GM12874 (cell line): ENCODE data around the gene MYO3B.

Experiments
- TF ChIP-seq, protein P1 (sequence below): IDR thresholded peaks from 2 replicates; pipeline ENCODE4 v1.5.1; 2011; ENCODE audit warnings: low read depth, mild to moderate bottlenecking, control low read depth, low read length, moderate library complexity; ENCODE audit not compliant: insufficient read depth

MYO3B gene

GRCh38 chr2:170477630-170478029 is 299.7 kb downstream of the MYO3B start:
- TF ChIP-seq, protein P1, sequence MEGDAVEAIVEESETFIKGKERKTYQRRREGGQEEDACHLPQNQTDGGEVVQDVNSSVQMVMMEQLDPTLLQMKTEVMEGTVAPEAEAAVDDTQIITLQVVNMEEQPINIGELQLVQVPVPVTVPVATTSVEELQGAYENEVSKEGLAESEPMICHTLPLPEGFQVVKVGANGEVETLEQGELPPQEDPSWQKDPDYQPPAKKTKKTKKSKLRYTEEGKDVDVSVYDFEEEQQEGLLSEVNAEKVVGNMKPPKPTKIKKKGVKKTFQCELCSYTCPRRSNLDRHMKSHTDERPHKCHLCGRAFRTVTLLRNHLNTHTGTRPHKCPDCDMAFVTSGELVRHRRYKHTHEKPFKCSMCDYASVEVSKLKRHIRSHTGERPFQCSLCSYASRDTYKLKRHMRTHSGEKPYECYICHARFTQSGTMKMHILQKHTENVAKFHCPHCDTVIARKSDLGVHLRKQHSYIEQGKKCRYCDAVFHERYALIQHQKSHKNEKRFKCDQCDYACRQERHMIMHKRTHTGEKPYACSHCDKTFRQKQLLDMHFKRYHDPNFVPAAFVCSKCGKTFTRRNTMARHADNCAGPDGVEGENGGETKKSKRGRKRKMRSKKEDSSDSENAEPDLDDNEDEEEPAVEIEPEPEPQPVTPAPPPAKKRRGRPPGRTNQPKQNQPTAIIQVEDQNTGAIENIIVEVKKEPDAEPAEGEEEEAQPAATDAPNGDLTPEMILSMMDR = no peak

DNA sequence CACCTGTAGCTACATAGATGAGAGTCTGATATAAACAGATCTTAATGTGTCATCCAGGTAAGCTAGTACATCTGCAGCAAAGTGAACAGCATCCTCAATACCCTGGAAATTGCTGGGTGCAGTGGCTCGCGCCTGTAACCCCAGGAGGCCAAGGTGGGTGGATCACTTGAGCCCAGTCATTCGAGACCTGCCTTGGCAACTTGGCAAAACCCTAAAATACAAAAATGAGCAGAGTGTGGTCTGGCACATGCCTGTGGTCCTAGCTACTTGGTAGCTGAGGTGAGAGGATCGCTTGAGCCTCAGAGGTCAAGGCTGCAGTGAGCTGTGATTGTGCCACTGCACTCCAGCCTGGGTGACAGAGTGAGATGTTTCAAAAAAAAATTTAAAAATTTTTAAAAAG is 303.3 kb downstream of the MYO3B start:
- TF ChIP-seq, protein P1 = no peak

- TF ChIP-seq, protein P1 = no peak
Observed at GRCh38 chr2:170484552-170484951, 306.6 kb downstream of the MYO3B start.

DNA sequence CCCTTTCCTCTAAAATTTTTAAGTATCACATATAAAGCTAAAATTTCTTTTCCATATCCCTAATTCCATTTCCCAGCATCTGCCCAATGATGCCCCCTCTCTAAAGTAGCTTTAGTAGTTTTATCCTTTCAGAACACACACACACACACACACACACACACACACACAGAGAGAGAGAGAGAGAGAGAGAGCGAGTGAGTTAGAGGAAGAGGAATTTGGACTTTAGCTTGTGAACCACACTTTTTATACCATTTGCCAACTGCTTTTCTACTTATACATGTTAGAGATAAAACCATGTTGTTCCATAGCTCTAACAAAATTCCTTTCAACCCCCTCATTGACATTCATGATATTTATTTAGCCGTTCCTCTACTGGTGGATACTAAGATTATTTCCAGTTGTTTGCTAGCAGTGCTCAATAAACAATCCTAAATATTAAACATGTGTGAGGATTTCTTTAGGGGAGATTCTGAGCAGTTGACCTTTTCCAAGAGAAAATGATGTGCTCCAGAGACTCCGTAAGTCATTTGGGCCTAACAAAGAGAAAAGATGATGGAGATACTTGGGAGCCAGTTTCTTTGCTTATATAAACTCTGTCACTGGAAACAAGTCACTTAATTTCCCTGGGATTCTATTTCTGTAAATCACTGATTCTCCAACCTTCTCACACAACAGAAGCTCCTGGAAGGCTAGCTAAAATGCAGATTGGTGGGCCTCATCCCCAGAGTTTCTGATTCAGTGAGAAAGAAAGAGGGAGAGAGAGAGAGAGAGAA is 307.5 kb downstream of the MYO3B start:
- TF ChIP-seq, protein P1 = no peak

GRCh38 chr2:170486730-170487129 is 308.8 kb downstream of the MYO3B start:
- TF ChIP-seq, protein P1 = no peak

DNA sequence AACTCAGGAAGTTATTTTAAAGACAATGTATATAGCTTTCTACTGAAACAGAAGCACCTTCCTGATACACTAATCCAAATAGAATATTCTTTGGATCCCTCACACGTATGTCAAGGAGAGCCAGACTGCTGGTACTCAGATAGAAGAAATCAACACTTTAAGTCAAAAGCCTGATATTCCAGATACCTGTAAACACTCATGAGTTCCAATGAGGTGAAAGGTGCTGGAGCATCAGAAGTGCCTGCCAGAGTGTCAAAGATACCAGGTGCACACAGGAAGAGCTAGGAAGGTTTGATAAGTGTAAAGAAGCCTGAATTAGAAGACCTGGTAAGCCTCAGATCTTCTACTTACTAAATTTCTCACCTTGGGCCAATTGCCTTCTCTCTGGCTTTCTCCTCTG is 310.9 kb downstream of the MYO3B start:
- TF ChIP-seq, protein P1 = no peak

GRCh38 chr2:170492010-170492409 is 314.1 kb downstream of the MYO3B start:
- TF ChIP-seq, protein P1 = no peak
